GM12873 (cell line): ENCODE data around the gene METTL26.

Experiments used
- TF ChIP-seq, protein P1 (sequence below): IDR thresholded peaks from 2 replicates; pipeline ENCODE4 v1.5.1; 2012; ENCODE audit warnings: low read depth, mild to moderate bottlenecking, moderate library complexity, low read length, control low read depth; ENCODE audit not compliant: insufficient read depth; ENCODE audit errors: missing control alignments

Gene METTL26

DNA sequence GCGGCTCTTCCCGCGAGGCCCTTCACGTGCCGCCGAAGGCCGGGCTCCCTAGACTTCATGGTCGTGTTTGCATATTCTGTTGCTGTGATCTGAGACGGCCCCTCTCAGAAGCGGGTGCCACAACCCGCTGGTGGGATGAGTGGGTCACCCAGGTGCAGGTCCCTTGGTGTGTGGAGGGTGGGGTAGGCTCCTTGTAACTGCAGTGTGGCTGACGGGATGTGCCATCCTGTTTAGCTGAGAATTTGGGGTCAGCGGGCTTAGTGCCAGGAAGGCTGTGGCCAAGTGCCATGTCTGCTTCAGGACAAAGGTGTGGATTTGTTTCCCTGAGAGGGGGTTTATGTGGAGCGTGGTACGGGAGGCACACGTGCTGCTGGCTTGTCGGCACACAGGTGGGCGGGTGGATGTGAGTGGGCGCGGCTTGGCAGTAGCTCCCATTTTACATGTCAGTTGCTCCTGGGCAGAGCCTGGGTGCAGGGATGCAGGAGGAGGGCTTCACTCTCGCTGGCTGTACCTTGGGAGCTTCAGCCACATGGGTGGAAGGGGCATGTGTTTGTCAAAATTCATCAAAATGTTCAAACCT is 14.5 kb downstream of the METTL26 start:
- TF ChIP-seq, protein P1, sequence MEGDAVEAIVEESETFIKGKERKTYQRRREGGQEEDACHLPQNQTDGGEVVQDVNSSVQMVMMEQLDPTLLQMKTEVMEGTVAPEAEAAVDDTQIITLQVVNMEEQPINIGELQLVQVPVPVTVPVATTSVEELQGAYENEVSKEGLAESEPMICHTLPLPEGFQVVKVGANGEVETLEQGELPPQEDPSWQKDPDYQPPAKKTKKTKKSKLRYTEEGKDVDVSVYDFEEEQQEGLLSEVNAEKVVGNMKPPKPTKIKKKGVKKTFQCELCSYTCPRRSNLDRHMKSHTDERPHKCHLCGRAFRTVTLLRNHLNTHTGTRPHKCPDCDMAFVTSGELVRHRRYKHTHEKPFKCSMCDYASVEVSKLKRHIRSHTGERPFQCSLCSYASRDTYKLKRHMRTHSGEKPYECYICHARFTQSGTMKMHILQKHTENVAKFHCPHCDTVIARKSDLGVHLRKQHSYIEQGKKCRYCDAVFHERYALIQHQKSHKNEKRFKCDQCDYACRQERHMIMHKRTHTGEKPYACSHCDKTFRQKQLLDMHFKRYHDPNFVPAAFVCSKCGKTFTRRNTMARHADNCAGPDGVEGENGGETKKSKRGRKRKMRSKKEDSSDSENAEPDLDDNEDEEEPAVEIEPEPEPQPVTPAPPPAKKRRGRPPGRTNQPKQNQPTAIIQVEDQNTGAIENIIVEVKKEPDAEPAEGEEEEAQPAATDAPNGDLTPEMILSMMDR = no peak

GRCh38 chr16:620700-621525 is 15.2 kb downstream of the METTL26 start:
- TF ChIP-seq, protein P1 = no peak

DNA sequence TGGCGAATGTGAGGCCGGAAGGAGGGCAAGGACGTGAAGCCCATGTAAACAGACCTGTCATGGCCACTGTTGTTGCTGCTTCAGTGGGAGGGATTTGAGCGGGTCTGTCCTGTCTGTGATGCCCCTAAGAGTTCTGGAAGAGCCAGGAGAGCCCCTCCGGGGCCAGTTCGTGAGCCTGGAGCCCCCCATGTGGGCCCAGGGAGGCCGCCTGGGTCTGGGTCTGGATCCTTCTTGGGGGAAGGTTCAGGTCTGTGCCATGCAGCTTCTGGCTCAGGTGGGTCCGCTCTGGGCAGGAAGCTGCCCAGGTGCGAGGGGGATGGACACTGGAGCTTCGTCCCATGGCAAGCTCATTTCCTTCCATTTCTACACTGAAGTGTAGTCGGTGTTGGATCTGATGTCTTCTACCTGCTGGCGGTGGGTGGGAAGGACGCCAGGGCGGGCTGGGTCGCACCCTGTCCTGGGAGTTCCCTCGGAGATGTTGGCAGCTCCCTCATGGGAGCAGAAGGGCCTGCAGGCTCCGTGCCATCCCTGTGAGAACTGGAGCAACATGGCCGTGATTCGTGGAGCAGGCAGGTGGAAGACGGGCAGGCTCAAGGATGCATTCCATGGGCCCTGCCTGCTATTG is 16.5 kb downstream of the METTL26 start:
- TF ChIP-seq, protein P1 = no peak

DNA sequence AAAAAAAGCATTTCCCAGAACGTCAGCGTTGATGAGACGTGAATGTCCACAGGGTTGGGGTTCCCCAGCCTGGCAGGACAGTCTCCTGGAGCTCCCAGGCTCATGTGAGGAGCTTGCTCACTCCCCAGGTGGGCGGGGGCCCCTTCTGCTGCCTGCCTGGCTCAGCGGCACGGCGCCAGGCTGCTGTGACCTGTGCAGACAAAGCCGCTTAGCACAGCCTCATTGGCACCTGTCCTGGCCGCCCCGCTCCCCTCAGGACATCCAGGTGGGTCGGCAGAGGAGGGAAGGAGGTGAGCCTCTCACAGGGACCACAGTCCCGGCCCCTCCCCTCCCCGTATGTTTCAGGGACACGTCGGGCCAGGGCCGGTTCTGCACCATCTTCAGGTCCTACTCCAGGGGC is 18.2 kb downstream of the METTL26 start:
- TF ChIP-seq, protein P1 = no peak

GRCh38 chr16:616733-617586 is 19.1 kb downstream of the METTL26 start:
- TF ChIP-seq, protein P1 = no peak

GRCh38 chr16:615122-615521 is 21.0 kb downstream of the METTL26 start:
- TF ChIP-seq, protein P1 = no peak
